HG02588 (cell line): Measurements from ENCODE around the gene OR2G6.
A peak's percentile ranks its signal among the peaks of the same experiment; 100 is the strongest.
"Not testable (repeated sequence)": the region's sequence is repeated elsewhere in the genome, so short reads cannot be mapped to it uniquely, and the experiment has no call there.

Experiments used
- ATAC-seq: cut with Tn5 transposase; IDR thresholded peaks from one replicate; pipeline ENCODE4 v1.9.1; 2021; ENCODE audit warnings: mild to moderate bottlenecking, moderate library complexity; ENCODE audit not compliant: unreplicated experiment

OR2G6 gene

DNA sequence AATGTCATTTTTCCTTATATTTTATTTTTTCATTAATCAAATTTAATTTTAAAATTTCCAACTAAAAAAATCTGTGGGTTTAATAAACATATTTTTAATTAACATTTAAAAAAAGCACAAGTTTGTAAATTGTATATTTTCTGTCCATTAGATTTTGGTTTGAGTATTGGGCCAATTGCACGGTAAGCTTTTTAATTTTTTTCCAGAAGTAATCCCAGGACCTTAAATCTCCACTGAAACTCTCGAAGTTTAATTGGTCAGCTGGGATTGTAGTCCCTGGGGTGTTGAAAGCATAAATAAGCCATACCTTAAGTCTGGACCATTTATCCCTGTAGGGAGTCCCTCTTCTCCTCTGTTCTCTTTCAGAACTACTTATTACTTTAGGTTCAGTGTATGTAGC, at the start of gene OR2G6:
TSS of gene OR2G6 (plus strand) at position 301 of the 400 bp plus-strand sequence. CDS start 13,574 bp downstream, outside the sequence.
- ATAC-seq, result not testable (repeated sequence)

DNA sequence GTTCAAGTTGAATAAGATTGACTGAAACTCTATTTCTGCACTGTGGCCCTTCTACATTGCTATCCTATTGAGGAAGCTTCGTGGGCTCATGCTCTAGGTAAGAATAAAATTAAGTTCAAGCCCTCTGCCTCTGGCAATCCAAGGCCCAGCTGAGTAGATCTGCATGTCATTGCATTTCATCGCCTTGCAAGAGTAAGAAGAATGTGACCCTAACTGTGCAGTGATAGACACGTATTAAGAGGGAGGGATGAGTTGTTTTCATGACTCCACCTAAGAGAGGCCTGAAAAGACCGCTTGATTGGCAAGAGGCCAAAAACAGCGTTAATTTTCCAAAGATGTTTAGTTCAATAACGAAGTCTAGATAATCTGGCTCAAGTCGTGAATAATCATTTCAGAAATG, 48.8 kb upstream of the OR2G6 start:
- not testable (repeated sequence) for ATAC-seq

- ATAC-seq, result no peak
These were observed 36.7 kb upstream of the OR2G6 start for GRCh38 chr1:248471154-248471553.

GRCh38 chr1:248472111-248472510, 35.8 kb upstream of the OR2G6 start:
- not testable (repeated sequence) for ATAC-seq

- ATAC-seq, result not testable (repeated sequence)
These were observed 34.8 kb upstream of the OR2G6 start, which contains the start of gene OR2T3 for GRCh38 chr1:248473051-248473450. OR2T3 (plus strand) TSS chr1:248473351; CDS start chr1:248473351, 0 bp downstream.

DNA sequence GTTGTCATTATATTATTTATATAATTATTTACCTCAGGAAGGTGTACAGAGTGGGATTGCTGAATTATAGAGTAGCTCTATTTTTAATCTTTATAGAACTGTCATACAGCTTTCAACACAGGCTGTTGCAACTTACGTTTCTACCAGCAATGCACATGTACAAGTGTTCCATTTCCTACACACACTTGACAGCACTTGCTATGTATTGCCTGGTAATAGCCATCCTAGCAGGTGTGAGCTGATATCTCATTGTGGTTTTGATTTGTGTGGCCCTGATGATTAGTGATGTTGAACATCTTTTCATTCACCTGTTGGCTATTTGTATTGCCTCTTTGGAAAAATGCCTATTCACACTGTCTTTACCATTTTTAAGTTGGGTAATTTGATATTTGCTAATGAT, 32.2 kb upstream of the OR2G6 start:
- ATAC-seq, result peak; percentile 35

DNA sequence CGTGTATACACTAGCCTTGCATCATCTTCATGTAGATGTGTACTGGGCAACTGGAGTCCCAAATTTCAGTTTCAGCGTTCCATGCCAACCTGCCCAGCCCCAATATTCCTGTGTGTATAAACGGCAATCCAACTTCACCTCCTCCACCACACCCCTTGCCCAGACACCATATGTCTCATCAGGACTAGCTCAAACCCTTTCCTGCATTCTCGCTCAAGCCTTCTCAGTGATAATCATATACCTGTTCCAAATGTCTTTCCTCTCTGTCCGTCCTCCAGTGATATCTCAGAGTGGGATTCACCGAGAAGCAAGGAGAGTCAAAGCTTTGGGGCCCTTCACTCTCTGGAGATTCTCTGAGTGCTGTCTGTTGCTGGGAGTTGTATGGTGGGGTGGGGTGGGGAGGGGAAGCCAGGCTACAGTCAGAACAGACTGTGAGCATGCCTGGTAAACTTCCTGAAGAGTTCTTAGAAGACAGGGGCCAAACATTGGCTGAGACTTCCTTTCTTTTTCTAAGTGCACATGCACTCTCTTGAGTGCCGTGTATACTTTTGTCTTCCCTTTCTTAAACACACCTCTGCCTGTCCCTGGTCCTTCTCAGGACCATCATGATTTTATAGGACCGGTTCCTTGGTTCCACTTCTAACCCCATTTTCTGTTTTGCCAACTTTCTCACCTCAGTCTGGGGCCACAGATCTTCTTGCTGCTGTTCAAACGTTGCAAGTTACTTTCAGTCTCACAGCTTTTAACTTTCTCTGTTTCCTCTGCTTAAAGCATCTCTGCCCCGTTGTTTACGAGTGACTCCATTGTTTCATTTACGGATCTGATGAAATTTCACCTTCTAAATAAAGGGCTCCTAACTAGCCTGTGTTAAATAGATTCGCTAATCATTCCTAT, 25.9 kb upstream of the OR2G6 start:
- peak; percentile 89 for ATAC-seq

DNA sequence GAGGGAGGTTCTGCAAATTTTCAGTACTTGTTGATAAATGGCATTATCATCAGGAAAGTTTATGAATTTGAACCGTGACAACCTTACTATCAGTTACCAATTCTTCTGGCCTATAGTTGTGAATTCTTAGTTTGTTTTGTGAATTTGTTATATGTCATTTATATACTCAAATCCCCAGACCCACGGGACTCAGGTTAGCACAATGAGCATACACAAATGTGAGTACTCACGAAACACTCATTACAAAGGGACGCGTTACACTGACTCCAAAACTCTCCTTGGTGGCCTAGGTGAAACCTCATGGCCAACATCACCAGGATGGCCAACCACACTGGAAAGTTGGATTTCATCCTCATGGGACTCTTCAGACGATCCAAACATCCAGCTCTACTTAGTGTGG, 19.6 kb upstream of the OR2G6 start, which contains the start of gene OR2T5:
TSS of gene OR2T5 (plus strand) at position 301 of the 400 bp plus-strand sequence. CDS start at position 301, 0 bp downstream.
- not testable (repeated sequence) for ATAC-seq

DNA sequence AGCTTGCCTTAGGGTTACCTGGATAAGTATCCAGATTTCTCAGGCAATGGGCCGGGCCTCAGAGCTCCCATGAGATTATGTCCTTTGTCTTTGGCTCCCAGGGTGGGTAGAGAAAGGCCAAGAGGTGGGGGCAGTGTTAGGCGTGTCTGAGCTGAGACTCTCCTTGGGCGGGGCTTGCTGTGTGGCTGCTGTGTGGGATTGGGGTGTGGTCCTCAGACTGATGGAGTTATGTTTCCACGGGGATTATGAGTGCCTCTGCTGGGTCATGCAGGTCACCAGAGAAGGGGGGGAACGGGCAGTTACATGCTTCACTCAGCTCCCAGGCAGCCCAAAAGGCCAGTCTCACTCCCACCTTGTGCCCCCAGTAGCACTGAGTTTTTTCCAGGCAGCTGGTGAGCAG, 11.2 kb upstream of the OR2G6 start:
- not testable (repeated sequence) for ATAC-seq

DNA sequence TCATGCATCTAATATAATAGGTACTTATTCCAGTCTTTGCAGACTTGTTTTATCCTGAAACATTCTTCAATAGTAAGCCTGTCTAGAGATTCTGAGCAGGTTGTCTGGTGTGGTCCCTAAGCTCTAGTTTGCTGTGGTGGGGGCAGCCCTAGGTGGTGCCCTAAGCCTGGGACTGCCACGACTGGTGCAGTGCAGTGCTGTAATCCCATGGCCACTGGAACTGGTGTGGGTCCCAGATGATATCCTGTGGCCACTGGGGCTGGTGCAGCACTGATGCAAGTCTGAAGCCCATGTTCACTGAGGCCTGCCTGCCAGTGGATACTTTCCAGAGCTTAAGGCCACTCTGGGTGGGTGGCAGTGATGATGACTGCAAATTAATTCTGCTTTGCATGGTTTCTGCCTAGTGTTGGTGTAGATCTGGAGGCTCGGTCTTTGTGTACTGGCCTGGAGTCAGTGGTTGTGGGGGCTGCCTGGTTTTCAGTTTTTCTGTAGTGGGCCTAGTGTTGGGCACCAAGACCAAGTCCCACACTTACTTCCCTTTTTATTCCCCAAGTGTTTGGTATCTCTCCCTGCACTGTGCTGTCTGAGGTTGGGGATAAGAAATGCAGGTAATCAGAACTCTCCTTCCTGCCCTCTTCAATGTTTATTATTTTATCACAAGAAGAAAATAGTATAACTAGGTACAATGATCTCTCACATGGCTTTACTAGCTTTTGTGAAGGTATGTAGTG, 7.4 kb upstream of the OR2G6 start:
- not testable (repeated sequence) for ATAC-seq

- not testable (repeated sequence) for ATAC-seq
These were observed 2.3 kb downstream of the OR2G6 start for GRCh38 chr1:248510217-248510616.

DNA sequence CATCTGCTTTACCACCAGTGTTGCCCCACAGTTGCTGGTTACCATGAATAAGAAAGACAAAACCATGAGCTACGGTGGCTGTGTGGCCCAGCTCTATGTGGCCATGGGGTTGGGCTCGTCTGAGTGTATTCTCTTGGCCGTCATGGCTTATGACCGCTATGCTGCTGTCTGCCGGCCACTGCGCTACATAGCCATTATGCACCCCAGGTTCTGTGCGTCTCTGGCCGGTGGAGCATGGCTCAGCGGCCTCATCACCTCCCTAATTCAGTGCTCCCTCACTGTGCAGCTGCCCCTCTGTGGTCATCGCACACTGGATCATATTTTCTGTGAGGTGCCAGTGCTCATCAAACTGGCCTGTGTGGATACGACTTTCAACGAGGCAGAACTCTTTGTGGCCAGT, 14.0 kb downstream of the OR2G6 start:
- no peak for ATAC-seq

- not testable (repeated sequence) for ATAC-seq
These were observed 29.6 kb downstream of the OR2G6 start for GRCh38 chr1:248537449-248537848.

DNA sequence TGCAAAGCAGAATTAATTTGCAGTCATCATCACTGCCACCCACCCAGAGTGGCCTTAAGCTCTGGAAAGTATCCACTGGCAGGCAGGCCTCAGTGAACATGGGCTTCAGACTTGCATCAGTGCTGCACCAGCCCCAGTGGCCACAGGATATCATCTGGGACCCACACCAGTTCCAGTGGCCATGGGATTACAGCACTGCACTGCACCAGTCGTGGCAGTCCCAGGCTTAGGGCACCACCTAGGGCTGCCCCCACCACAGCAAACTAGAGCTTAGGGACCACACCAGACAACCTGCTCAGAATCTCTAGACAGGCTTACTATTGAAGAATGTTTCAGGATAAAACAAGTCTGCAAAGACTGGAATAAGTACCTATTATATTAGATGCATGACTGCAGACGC, 39.5 kb downstream of the OR2G6 start:
- not testable (repeated sequence) for ATAC-seq

DNA sequence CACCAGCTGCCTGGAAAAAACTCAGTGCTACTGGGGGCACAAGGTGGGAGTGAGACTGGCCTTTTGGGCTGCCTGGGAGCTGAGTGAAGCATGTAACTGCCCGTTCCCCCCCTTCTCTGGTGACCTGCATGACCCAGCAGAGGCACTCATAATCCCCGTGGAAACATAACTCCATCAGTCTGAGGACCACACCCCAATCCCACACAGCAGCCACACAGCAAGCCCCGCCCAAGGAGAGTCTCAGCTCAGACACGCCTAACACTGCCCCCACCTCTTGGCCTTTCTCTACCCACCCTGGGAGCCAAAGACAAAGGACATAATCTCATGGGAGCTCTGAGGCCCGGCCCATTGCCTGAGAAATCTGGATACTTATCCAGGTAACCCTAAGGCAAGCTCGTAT, 43.2 kb downstream of the OR2G6 start:
- not testable (repeated sequence) for ATAC-seq

- not testable (repeated sequence) for ATAC-seq
These were observed 54.8 kb downstream of the OR2G6 start, which contains the start of gene OR2T29 for GRCh38 chr1:248562672-248563071. OR2T29 (minus strand) TSS chr1:248562772; CDS start chr1:248559491, 3,281 bp downstream.

DNA sequence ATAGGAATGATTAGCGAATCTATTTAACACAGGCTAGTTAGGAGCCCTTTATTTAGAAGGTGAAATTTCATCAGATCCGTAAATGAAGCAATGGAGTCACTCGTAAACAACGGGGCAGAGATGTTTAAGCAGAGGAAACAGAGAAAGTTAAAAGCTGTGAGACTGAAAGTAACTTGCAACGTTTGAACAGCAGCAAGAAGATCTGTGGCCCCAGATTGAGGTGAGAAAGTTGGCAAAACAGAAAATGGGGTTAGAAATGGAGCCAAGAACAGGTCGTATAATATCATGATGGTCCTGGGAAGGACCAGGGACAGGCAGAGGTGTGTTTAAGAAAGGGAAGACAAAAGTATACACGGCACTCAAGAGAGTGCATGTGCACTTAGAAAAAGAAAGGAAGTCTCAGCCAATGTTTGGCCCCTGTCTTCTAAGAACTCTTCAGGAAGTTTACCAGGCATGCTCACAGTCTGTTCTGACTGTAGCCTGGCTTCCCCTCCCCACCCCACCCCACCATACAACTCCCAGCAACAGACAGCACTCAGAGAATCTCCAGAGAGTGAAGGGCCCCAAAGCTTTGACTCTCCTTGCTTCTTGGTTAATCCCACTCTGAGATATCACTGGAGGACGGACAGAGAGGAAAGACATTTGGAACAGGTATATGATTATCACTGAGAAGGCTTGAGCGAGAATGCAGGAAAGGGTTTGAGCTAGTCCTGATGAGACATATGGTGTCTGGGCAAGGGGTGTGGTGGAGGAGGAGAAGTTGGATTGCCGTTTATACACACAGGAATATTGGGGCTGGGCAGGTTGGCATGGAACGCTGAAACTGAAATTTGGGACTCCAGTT, 57.9 kb downstream of the OR2G6 start:
- peak; percentile 71 for ATAC-seq

DNA sequence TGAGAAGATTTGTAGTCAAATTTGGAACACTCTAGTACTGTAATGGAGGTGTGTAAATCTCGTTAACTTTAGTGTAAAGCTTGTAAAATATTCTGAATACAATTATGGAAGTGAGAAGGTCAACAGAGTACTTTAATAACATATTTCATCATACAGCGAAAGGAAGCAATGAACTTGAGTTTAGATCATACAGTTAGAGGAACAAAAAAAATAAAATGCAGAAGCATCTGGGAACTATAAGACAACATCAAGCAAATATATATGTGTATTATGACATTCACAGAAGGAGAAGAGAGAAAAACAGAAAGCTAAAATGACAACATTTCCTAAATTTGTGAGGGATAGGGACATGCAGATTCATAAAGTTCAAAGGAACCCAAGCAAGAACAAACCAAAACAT, 61.2 kb downstream of the OR2G6 start:
- ATAC-seq, result not testable (repeated sequence)

DNA sequence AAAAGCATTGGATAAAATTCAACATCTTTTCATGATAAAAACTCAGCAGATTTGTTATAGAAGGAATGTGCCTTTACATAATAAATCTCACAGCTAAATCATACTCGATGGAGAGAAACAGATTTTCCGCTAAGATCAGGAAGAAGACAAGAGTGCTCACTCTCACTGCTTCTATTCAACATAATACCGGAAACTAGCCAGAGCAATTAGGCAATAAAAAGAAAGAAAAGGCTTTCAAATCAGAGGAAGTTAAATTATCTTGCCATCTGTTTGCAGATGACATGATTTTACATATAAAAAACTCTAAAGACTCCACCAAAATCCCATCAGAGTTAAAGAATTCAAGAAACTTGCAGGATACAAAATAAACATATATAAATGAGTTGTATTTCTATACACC, 62.9 kb downstream of the OR2G6 start:
- not testable (repeated sequence) for ATAC-seq

GRCh38 chr1:248572049-248572448, 64.2 kb downstream of the OR2G6 start:
- ATAC-seq, result peak; percentile 57
